Vagina (tissue), 2 donors: ENCODE results near the gene FOXO6. TPM values are rescaled to one million over a fixed set of nuclear protein-coding genes. Genes with fewer than 3 reads are reported as not detected.
A peak's percentile ranks its signal among the peaks of the same experiment; 100 is the strongest.

ENCODE experiments used
- DNase-seq, 2 donors: peaks; one replicate each; pipeline ENCODE4 v3.0.0-alpha.2; 2017; ENCODE audit errors: extremely low spot score in 2 of 2
- H3K27ac ChIP-seq: fragments of 200-600 bp; sonication (generic); one replicate; pipeline ENCODE4 v1.5.1; 2019
- H3K27me3 ChIP-seq: fragments of 200-600 bp; sonication (generic); one replicate; pipeline ENCODE4 v1.5.1; 2019
- H3K36me3 ChIP-seq, 2 donors: fragments of 200-600 bp; sonication (generic); one replicate each; pipeline ENCODE4 v1.5.1; 2017 to 2019
- H3K4me1 ChIP-seq: fragments of 200-600 bp; sonication (generic); one replicate; pipeline ENCODE4 v1.5.1; 2019
- H3K4me3 ChIP-seq, 2 donors: fragments of 200-600 bp; sonication (generic); 1 replicate in 1 of 2; 2 replicates in 1 of 2; pipeline ENCODE4 v1.5.1; 2016 to 2019
- H3K9me3 ChIP-seq: fragments of 200-600 bp; sonication (generic); one replicate; pipeline ENCODE4 v1.5.1; 2019
- POLR2A ChIP-seq, 2 donors: fragments of 450-650 bp; IDR thresholded peaks; one replicate each; pipeline ENCODE4 v1.6.1; 2017; ENCODE audit warnings: antibody characterized with exemption in 2 of 2, mild to moderate bottlenecking in 2 of 2, moderate library complexity in 2 of 2
- POLR2AphosphoS5 ChIP-seq, 2 donors: sonication (generic); formaldehyde crosslinking; IDR thresholded peaks; one replicate each; pipeline ENCODE4 v1.9.0; 2017; ENCODE audit warnings: antibody characterized with exemption in 2 of 2, mild to moderate bottlenecking in 2 of 2, low read depth in 1 of 2; ENCODE audit not compliant: insufficient read depth in 1 of 2
- intact Hi-C: fragments of 100-400 bp; cut with DNase I; formaldehyde crosslinking; loops from one replicate; pipeline ENCODE4 v1.15.1; 2023
- total RNA-seq: library from RNA; depleted of rRNA; stranded (reverse); fragments of >200 nt; gene quantifications from one replicate; pipeline ENCODE4 v1.2.3, GENCODE V29; 2016
- TF ChIP-seq, protein P1 (sequence below), 3 experiments: fragments of 450-650 bp in 2 of 3; fragments of 200-600 bp in 1 of 3; sonication (generic) in 1 of 3; IDR thresholded peaks; one replicate each; pipeline ENCODE4 v1.5.1; 2017 to 2019; ENCODE audit warnings: antibody characterized with exemption in 3 of 3, mild to moderate bottlenecking in 2 of 3, moderate library complexity in 2 of 3

FOXO6 gene
- total RNA-seq, 1 donor from 2014 or later: 1.7 TPM

DNA sequence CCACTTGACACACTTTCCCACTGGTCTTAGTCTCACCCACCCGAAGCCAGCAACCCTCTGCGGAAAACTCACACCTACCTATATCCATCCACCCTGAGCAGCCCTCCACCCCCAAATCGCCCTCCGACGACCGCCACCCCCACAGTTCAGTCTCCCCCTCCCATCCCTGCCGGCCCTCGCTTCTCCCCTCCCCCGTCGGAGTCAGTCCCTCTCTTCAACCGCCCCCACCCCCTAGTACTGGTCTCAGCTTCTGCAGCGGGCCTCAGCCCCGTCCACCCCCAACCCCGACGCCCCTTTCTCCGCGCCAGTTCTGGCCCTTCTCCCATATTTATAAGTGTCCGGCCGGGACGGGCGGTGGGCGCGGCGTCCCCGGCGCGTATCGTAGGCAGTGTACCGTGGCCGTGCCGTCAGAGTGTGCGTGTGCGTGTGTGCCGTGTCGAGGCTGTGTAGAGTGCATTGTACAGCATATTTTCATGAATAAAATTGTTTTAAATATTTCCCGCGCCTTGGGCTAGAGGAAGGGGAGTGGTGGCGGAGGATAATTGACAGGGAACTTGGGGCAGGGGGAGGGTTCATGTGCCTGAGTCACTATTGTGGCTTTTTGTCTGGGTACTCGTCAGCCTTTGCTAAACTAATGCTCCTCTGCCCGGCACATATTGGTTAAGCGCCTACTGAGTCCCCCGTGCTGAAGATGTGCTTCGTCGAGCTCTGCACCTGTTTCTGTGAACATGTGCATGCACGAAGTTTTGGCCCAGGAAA lies 22.0 kb downstream of the FOXO6 start:
- intact Hi-C loops: no loop called here
- H3K36me3 ChIP-seq: no peaks in the 10 kb centered on the region
- H3K27ac ChIP-seq: peak overlapping the region; percentile 91
- no peak for DNase-seq
- no peaks in the 10 kb centered on the region for H3K27me3 ChIP-seq
- H3K4me3 ChIP-seq: peak overlapping the region; percentile 59 to 88
- TF ChIP-seq, protein P1, sequence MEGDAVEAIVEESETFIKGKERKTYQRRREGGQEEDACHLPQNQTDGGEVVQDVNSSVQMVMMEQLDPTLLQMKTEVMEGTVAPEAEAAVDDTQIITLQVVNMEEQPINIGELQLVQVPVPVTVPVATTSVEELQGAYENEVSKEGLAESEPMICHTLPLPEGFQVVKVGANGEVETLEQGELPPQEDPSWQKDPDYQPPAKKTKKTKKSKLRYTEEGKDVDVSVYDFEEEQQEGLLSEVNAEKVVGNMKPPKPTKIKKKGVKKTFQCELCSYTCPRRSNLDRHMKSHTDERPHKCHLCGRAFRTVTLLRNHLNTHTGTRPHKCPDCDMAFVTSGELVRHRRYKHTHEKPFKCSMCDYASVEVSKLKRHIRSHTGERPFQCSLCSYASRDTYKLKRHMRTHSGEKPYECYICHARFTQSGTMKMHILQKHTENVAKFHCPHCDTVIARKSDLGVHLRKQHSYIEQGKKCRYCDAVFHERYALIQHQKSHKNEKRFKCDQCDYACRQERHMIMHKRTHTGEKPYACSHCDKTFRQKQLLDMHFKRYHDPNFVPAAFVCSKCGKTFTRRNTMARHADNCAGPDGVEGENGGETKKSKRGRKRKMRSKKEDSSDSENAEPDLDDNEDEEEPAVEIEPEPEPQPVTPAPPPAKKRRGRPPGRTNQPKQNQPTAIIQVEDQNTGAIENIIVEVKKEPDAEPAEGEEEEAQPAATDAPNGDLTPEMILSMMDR (IDR thresholded peaks at IDR 0.05): no peak
- TF ChIP-seq POLR2AphosphoS5 (IDR thresholded peaks at IDR 0.05; ENCODE audit: insufficient read depth in 1 of 2, low read depth in 1 of 2): no peak
- no peak for TF ChIP-seq POLR2A (IDR thresholded peaks at IDR 0.05)
- peaks cover 50% of the 10 kb centered on the region for H3K4me1 ChIP-seq
- no peaks in the 10 kb centered on the region for H3K9me3 ChIP-seq

GRCh38 chr1:41384579-41384978 lies 23.3 kb downstream of the FOXO6 start:
- no peak overlapping the region for H3K27ac ChIP-seq
- no peaks in the 10 kb centered on the region for H3K27me3 ChIP-seq
- H3K4me3 ChIP-seq: no peak overlapping the region
- DNase-seq: no peak
- TF ChIP-seq, protein P1 (IDR thresholded peaks at IDR 0.05): no peak
- no peak for TF ChIP-seq POLR2AphosphoS5 (IDR thresholded peaks at IDR 0.05; ENCODE audit: insufficient read depth in 1 of 2, low read depth in 1 of 2)
- no peak for TF ChIP-seq POLR2A (IDR thresholded peaks at IDR 0.05)
- no peaks in the 10 kb centered on the region for H3K9me3 ChIP-seq
- H3K4me1 ChIP-seq: peaks cover 55% of the 10 kb centered on the region
- H3K36me3 ChIP-seq: no peaks in the 10 kb centered on the region
- intact Hi-C loops: no loop called here

DNA sequence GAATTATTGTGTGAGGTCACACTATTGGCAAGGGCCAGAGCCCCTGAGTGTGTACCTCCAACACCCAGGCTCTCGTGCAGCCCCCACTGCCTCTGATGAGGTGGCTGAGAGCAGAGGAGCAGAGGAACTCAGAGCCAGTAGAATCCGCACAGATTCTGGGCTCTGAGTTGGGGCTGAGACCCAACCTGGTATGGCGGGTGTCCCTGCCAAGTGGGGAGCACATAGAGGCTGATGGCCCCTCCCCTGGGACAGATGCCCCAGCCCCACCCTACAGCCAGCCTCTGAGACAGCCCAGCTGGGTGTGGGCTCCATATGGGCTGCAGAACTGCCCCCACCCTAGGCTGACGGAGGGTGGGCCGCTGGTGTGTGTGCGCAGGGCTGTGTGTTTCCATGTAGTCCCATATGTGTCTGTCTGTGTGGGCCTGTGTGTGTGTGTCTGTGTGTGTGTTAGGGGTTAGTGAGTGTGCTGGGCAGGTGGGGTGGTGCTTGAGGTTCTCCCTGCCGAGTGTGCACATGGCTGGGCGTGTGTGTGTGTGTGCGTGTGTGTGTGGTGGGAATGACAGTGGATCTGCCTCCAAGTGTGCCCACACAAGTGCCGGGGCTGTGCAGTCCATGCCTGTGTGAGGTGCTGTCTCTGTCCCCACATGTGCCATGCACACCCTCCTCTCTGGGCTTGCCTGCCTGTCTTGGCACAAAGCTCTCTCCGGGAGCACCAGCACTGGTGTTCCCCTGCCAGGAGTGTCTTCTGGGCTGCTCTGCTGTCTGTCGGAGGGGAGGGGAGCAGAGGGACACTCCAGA lies 24.4 kb downstream of the FOXO6 start:
- Histone ChIP-seq H3K27me3 (no peaks in the 10 kb centered on the region), H3K27ac (peak overlapping the region; percentile 4), H3K36me3 (no peaks in the 10 kb centered on the region), H3K4me1 (peaks cover 50% of the 10 kb centered on the region), H3K9me3 (no peaks in the 10 kb centered on the region), H3K4me3 (no peak overlapping the region)
- DNase-seq: no peak
- TF ChIP-seq POLR2A (IDR thresholded peaks at IDR 0.05): no peak
- TF ChIP-seq POLR2AphosphoS5 (IDR thresholded peaks at IDR 0.05; ENCODE audit: insufficient read depth in 1 of 2, low read depth in 1 of 2): no peak
- TF ChIP-seq, protein P1 (IDR thresholded peaks at IDR 0.05): no peak
- intact Hi-C loops: no loop called here

DNA sequence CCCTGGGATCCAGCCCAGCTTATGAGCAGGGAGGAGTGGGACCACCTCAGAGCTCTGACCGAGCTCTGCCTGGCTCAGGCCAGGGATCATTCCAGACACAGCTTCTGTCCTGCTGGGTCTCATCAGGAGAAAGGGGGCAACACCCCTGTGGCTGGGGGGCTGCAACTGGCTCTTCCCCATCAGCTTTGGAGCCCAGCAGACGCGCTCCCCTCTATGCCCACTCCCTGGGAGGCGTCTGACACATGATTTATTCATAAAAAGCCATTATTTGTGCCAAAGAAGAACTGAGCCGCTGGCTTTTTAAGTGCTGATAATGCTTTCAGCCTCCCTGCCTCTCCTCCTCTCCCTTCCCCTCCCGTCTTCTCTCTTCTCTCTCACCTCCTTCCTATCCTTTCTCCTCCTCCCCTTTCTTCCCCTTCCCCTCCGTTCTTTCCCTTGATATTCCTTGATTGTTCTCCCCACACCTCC lies 25.0 kb downstream of the FOXO6 start:
- DNase-seq: no peak
- H3K4me1 ChIP-seq: peaks cover 44% of the 10 kb centered on the region
- no peaks in the 10 kb centered on the region for H3K36me3 ChIP-seq
- no peaks in the 10 kb centered on the region for H3K27me3 ChIP-seq
- H3K4me3 ChIP-seq: no peak overlapping the region
- H3K27ac ChIP-seq: peak overlapping the region; percentile 4
- H3K9me3 ChIP-seq: no peaks in the 10 kb centered on the region
- intact Hi-C loops: no loop called here
- TF ChIP-seq POLR2AphosphoS5 (IDR thresholded peaks at IDR 0.05; ENCODE audit: insufficient read depth in 1 of 2, low read depth in 1 of 2) (no peak), POLR2A (IDR thresholded peaks at IDR 0.05) (no peak)
- TF ChIP-seq, protein P1 (IDR thresholded peaks at IDR 0.05): no peak
